Hypothalamus (tissue), 51 donors: Measurements from ENCODE around the gene SHPK.
A peak's percentile ranks its signal among the peaks of the same experiment; 100 is the strongest.

Experiments
- DNase-seq, 51 donors: peaks; one replicate each; lab custom pipeline; 2025; lab: John Stamatoyannopoulos, UW

SHPK gene

DNA sequence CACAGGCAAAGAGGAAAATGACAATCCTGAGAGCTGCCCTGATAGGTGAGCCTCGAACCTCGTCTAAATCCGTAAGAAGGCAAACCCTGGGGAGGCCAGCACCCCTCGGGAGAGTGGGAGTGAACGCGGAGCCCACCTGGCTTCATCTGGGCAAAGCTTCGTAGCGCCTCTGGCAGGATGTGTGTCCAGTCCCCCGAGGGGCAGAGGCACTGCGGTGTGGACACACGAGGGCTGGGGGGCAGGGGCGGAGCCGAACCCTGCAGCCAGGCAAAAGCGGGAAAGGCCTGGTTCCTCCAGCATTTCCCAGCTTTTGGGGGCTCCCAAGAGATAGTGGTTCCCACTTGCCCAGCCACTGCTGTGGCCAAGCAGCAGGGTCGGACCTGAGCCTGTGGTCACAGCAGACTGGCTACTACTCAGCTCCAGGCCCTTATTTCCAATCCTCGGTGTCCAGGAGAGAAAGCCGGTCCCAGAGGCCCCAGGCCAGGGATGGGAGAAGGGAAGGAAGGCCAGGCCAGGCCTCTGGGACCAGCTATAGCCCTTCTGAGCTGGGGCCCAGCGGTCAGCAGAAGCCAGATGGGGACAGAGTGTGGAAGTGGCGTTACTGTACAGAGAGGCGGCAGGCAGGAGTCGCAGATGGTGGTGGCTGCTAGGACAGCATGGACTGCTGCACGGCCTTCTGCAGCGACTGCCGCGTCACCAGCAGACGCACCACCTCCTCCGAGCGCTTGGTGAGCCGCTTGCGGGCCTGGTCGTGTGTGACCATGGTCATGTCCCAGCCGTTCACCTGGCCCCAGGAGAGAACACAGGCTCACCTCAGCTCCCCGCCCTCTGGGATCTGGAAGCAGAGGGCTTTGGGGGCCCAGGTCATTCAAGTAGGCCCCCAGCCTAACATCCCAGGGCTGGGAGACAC is 27.3 kb upstream of the SHPK start:
- no peak for DNase-seq

DNA sequence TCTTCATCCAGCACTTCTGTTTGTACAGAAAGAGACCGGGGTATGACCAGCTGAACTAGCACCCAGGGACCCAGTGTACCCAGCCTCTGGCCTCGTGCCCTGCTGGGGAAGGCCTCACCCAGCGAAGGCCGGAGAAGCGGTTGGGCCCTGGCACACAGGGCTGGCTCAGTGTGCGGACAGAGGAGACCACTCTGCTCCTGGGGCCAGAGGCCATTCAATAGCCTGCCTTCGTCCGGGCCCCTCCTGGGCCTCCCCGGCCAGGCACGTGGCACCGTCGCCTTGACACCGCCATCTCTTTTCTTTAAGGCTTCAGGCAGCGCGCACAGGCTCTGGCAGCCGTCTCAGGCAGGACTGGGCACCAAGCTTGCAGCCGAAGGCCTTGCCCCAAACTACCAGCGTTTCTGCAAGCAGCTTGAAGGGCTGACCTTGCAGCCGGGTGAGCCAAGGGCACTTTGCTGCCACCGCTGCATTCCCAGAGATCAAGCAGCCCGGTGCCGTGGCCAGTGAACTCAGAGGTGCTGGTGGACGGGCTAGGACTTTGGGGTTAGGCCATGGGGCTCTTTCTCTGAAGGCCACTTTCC is 24.4 kb upstream of the SHPK start:
- peak in 21 of 51 donors; percentile 10 to 65 (median 32) for DNase-seq

DNA sequence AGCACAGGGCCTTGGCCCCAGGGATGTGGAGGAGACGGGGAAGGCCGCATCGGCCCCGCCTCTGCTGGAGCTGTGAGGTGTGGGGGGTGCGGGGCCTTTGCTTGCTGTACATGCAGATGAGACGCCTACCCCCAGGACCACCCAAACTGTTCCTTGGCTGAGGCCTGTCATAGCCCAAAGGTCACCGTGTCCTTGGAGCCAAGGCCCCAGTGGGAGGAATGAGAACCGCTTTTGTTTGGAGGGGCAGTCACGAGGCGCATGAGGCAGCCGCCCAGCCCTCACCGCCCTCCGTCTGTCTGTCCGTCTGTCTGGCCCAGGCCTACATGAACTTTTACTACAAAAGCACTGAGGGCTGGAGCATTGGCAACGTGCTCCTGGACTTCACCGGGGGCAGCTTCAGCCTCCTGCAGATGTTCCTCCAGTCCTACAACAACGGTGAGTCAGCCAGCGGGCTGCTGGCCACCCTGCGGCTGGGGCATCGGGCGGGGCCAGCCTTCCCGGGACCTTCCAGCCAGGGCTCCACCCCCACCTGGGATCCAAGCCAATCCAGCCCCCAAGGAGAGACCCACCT is 23.6 kb upstream of the SHPK start:
- peak in 24 of 51 donors; percentile 8 to 78 (median 39) for DNase-seq

DNA sequence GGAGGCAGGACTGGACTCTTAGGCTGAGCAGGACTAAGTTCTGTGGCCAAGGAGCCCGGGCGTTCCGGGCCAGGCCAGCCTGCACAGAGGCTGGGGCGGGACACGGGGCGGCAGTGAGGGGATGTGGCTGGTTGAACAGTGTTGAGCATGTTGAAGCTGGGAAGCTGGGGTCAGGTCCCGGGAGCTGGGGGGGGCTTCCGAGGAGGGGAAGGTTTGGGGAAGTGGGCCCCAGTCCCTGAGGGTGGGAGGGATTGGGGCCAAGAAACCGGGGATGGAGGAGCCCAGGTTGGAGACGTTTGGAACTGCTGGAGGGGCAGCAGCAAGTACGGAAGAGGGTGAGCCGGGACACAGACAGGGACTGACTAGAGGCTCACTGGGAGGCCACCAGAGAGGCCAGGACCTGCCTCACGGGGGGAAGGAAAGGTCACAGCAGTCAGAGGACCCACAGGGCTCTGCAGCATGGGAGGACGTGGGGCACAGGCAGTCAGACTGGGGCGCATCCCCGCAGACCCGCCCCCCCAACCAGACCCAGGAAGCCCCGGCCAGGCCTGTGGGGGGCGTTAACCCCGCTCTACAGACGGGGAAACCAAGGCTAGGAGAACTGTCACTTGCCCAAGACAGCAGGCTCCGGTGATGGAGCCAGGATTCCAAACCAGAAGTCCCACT is 22.9 kb upstream of the SHPK start:
- DNase-seq, result no peak

DNA sequence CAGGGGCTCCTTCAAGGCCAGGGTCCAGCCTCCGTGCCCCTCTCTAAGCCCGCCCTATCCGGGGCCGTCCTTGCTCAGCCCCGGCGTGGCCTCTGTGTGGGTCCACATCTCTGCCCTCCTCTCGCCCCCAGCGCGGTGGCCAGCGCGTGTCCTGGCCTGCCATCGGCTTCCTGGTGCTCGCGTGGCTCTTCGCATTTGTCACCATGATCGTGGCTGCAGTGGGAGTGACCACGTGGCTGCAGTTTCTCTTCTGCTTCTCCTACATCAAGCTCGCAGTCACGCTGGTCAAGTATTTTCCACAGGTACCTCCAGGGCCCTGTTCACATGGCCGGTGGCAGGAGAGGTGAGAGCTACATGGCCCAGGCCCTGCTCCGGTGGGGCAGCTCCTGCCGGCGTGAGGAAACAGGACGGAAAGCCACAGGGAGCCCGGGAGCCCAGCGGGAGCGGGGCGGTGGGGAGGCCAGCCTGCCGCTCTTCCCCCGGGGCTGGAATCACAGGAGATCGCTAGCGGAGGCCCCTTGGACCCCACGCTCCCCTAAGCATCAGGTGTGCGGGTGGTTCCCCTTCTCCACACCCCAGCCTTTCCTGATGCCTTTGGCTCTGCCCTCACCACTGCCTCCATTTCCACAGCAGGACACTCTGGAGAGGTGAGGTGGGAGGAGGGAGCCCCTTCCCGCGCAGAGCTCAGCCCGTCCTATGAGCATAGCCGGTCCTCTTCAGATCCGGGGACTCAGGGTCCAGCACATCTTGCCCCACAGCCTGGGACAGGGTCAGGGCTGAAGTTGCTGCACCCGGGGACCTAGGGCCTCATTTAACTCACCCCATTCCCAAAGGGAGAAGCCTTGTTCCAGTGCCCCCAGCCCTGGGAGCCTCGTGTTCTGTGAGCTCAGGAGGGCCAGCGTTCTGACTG is 22.1 kb upstream of the SHPK start:
- peak in 14 of 51 donors; percentile 9 to 41 (median 22) for DNase-seq

DNA sequence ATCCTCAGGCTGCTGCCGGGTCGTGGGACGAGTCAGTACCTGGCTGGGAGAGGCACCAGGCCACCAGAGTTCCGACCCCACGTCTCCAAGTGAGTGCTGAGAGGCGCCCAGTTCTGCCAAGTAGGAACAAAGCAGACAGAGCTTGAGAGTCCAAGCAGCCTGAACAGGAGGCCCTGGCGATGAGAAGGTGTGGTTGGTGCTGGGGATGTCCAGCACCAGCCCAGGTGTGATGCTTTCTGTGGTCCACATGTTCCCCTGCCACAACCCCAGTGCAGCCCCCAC is 21.5 kb upstream of the SHPK start:
- no peak for DNase-seq

DNA sequence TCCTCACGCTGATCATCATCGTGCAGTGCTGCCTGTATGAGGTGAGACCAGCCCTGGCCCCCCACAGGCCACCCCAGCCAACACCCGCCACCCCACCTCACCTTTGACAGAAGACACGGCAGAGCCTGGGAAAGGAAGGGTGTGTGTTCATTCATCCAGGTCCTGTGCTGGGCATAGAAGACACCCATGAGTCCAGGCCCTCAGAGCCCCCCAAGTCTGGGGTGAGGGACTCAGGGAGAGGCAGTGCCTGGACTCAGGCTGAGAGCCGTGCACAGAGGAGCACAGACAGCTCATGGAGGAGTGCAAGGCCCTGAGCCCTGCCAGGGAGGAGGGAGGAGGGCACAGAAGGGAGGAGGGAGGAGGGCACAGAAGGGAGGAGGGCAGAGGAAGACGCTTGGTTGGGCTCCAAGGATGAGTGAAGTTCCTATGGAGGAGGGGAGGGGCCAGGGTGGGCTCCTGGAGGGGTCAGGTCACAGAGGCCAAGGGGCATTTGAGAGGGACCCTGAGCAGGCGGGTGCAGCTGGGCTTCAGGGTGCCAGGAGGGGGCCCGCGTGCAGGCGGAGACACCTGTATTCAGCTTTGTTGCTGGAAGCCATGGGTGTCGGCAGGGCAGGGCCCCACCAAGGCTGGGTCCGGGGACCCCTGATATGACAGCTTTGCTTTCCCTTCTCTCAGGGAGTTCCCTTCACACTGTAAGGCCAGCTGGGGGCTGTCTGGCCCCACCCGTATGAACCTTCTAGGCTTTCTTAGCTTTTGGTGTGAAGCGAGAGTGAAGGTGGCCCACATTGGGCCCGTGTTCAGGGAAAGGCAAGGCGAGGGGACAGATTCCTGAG is 20.9 kb upstream of the SHPK start:
- no peak for DNase-seq

DNA sequence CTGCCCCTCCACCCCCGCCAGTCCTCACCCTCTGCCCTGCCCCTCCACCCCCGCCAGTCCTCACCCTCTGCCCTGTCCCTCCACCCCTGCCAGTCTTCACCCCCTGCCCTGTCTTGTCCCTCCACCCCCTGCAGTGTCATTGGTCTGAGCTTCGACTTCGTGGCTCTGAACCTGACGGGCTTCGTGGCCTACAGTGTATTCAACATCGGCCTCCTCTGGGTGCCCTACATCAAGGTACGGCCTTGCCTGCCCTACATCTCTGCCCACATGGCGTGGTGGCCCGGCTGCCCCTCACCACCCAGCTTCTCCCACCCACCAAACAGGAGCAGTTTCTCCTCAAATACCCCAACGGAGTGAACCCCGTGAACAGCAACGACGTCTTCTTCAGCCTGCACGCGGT is 20.3 kb upstream of the SHPK start:
- no peak for DNase-seq

DNA sequence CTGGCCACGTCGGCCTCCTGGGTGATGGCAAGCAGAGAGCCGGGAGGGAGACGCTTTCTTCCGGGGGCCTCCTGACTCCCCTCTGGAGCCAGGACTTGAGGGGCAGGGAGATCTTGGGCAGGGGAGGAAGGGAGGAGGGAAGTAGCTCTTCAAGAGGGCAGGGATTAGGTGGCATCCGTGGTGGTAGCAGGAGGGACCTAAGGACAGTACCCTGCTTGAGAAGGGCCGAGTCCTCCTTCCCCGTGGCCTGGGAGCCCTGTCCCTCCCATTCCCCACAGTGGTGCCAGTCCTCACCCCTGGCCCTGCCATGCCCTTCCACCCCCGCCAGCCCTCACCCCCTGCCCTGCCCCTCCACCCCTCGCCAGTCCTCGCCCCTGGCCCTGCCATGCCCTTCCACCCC is 19.7 kb upstream of the SHPK start:
- DNase-seq, result no peak

DNA sequence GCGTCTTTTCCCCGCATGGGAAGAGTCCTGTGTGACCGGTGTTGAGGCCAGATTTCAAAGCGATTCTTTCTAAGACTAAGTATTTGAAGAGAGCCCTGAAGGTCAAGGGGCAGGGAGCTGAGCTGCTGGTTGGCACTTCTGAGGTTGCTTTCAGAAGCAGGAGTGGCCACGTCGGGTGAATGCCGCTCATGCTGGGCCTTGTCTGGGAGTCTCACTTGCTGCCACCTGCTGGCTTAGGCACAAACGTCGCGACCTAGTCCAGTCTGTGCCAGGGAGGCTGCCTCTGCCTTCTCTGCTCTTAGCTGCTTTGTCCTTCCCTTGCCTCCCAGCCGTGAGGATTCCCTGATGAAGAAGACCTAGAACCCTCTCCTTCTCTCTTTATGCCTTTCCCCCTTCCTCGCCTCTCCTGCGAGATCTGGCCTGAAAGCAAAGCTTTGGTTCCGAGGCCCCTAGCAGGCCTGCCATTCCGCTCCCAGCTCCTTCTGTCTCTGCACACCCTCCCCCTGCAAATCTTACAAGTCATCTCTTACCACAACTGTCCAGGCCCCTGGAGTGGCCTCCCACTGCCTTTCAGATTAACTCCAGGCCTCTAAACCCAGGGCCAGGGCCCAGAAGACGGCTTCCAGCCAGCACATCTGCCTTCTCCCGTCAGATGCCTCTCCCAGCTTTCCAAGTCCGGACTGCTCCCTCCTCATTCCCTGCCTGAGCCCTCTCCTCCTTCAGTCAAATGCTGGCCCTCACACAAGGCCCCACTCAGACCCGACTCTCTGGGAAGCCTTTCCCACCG is 11.9 kb upstream of the SHPK start:
- DNase-seq, result peak in 39 of 51 donors; percentile 9 to 78 (median 49)

DNA sequence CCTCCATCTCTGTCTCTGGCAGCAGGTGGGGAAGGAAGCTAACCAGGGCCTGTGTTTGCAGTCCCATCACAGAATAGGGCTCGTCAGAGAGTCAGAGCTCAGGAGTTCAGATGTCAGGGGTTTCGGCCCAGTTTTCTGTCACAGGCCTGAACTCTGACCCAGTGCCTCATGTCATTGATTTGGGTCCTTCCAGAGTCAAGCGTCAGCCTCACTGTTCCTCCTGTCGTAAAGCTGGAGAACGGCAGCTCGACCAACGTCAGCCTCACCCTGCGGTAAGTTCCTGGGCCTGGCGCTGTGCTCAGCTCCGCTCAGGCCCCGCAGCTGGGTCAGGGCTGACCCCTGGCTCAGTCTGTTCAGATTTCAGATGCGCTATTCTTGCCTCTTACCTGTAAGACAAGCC is 11.2 kb upstream of the SHPK start:
- DNase-seq, result no peak

DNA sequence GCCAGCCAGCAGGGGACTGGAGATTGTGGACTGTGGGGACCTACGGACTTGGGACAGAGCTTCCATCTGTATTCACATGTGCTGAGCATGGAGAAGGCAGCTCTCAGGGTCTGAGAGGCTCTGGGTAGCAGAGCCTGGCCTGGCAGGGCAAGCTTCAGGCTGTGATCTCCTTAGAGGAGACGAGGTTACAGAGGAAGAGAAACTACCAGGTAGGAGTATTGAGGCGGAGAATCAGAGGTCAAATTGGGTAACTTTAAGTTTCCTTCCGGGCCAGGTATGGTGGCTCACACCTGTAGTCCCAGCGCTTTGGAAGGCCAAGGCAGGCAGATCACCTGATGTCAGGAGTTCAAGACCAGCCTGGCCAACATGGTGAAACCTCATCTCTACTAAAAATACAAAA is 9.3 kb upstream of the SHPK start:
- no peak for DNase-seq

DNA sequence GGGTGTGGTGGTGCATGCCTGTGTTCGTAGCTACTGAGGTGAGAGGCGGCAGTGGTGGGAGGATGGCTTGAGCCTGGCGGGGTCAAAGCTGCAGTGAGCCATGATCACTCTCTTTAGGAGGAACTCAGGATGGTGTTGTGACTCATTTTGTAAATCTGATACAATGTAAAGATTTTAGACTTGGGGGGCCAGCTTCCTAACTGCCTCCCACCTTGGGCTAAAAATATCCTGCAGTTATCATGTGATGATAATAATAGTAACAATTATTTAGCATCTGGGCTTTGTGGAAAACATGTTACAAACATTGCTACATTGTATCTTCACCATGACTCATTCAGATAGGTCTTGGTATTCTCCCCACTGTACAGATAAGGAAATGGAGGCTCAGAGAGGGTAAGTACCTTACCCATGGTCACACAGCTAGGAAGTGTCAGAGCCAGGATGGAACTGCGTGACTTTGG is 7.9 kb upstream of the SHPK start:
- DNase-seq, result no peak

DNA sequence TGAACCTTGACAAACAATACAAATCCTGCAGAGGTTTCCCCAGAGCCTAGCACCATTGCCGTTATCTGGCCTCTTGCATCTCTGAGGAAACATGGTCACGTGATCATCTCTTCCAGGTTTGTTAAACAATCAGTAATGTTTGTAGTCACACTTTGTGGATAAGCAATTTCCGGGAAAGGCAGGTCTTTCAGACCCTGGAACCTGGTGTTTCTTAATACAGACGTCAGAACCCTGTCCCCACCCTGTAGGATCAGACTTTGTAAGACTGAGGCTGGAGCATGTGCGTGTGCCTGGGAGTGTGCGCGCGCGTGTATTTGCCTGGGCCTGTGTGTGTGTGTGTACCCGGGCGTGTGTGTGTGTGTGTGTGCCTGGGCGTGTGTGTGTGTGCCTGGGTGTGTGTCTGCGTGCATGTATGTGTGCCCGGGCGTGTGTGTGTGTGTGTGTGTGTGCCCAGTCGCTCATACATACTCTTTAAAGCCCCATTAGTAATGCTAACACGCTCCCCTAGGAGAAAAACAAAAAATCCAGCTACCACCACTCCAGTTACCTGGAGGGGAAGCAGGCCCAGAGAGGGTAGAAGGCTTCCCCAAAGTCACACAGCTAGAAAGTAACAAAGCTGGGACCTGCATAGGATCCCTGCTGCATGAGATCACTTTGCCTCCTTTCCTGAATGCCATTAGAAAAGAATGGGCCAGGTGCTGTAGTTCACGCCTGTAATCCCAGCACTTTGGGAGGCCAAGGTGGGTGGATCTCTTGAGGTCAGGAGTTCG is 5.9 kb upstream of the SHPK start:
- no peak for DNase-seq

DNA sequence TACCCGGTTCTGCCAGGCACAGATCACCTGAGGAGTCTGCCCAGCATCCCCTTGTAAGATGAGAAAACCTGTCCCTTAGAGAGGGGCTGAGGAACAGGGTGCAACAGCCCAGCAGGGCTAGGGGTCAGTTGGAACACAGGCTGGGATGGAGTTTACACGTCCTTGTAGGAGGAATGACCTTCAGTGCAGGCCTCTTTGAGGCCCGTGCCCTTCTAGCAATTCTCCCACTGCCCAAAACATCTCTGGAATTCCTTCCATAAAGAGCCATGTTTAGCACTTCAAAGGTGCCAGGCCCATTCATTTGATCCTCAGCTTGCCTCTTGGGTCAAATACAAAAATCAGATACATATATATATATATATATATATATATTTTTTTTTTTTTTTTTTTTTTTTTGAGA is 5.0 kb upstream of the SHPK start:
- no peak for DNase-seq

DNA sequence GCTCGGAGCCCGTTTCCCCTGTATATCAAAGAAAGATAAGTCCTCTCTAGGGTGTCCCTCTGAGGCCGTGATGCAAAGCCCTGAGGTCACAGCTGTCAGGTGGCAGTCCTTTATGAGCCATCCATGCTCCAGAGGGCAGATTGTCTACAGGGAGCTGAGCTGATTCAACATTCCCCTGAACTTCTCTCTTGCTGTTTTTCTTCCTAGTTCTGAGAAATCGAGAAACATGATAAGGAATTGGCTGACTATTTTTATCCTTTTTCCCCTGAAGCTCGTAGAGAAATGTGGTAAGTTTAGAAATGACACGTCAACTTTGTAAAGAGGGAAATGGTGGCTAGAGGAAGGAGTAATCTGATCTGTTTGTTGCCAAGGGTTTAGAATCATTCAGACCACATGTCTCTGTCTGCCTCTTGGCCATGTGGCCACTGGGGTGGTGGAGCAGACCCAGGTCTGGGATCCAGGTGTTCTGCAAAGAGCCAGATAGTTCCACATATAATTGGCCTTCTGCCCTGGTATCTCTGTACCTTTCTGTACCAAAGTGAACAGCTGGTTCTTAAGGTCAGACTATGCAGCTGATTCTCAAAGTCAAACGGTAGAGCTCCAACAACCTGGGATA is 4.0 kb upstream of the SHPK start:
- peak in 1 of 51 donors; percentile 7 for DNase-seq

DNA sequence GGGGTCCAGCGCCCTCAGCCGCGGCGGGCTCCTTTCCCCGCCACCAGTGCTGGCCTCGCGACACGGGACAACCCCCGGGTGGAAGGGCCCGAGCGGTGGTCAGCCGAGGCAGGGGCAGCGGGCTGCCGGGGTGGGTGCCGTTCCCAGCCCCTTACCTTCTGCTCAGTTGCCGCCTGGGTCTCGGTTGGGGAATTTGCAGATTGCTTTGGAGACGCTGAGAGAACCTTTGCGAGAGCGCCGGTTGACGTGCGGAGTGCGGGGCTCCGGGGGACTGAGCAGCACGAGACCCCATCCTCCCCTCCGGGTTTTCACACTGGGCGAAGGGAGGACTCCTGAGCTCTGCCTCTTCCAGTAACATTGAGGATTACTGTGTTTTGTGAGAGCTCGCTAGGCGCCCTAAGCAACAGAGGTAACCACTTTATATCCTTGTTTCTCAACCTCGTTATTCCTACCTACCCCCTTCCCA is 891 bp upstream of the SHPK start:
- no peak for DNase-seq
